H1 (cell line): Measurements from ENCODE around the gene CXADR. TPM values are rescaled to one million over a fixed set of nuclear protein-coding genes. Genes with fewer than 3 reads are reported as not detected.

ENCODE experiments used
- CTCF ChIA-PET: fragments of 300-600 bp; sonication (Branson Sonifier 250); formaldehyde crosslinking; loops from one replicate; lab custom pipeline; 2021; ENCODE audit not compliant: partially characterized antibody; lab: Charles Lee
- POLR2A ChIA-PET: fragments of 300-600 bp; sonication (Branson Sonifier 250); formaldehyde crosslinking; loops from one replicate; lab custom pipeline; 2021; ENCODE audit warnings: inconsistent platforms; ENCODE audit not compliant: partially characterized antibody; lab: Charles Lee
- DNase-seq, 2 experiments: peaks; one replicate each; pipeline versions ENCODE4 v3.0.0 to v3.0.0-alpha.2; 2010 to 2022; ENCODE audit warnings: low spot score in 2 of 2, low read depth in 1 of 2, mixed read lengths in 1 of 2
- FAIRE-seq: peaks from 2 replicates; lab custom pipeline; 2011; peaks lifted over from hg19 to GRCh38; lab: Jason Lieb, UNC
- H2AFZ ChIP-seq: 2 replicates; pipeline ENCODE4 v1.8.1; 2012; ENCODE audit warnings: low read length, inconsistent platforms
- H2AK5ac ChIP-seq: 2 replicates; pipeline ENCODE4 v1.6.1; 2013; ENCODE audit warnings: low read depth, low read length
- H2BK120ac ChIP-seq: replicated peaks from 2 replicates; pipeline ENCODE3; 2013; ENCODE audit warnings: low read depth, low read length, inconsistent platforms
- H2BK12ac ChIP-seq: 2 replicates; pipeline ENCODE4 v1.6.1; 2013; ENCODE audit warnings: low read depth, low read length
- H2BK15ac ChIP-seq: 2 replicates; pipeline ENCODE4 v1.6.1; 2013; ENCODE audit warnings: low read length
- H2BK20ac ChIP-seq: 2 replicates; pipeline ENCODE4 v1.6.1; 2013; ENCODE audit warnings: low read length
- H2BK5ac ChIP-seq: 2 replicates; pipeline ENCODE4 v1.6.1; 2013; ENCODE audit warnings: low read depth, low read length
- H3K14ac ChIP-seq: 2 replicates; pipeline ENCODE4 v1.6.1; 2013; ENCODE audit warnings: inconsistent platforms; ENCODE audit not compliant: insufficient read length
- H3K18ac ChIP-seq: 2 replicates; pipeline ENCODE4 v1.6.1; 2013; ENCODE audit warnings: low read length; ENCODE audit errors: extremely low read depth
- H3K23ac ChIP-seq: 2 replicates; pipeline ENCODE4 v1.6.1; 2013; ENCODE audit warnings: inconsistent platforms; ENCODE audit not compliant: insufficient read length
- H3K23me2 ChIP-seq: 2 replicates; pipeline ENCODE4 v1.6.1; 2013; ENCODE audit warnings: low read depth, low read length
- H3K27ac ChIP-seq: 2 replicates; pipeline ENCODE4 v1.6.1; 2011; ENCODE audit warnings: low read depth, low read length, inconsistent platforms
- H3K27me3 ChIP-seq, 4 experiments: replicated peaks in 1 of 4; 1 replicate in 1 of 4; 2 replicates in 3 of 4; pipeline versions ENCODE4 v1.6.1 to v1.8.1; 2011 to 2013; ENCODE audit warnings: low read length in 3 of 4, mild to moderate bottlenecking in 3 of 4, inconsistent platforms in 2 of 4, mixed read lengths in 2 of 4, moderate library complexity in 1 of 4; ENCODE audit not compliant: control insufficient read depth in 3 of 4, insufficient read depth in 3 of 4; ENCODE audit errors: extremely low read depth in 1 of 4
- H3K36me3 ChIP-seq, 4 experiments: 2 replicates each; pipeline versions ENCODE4 v1.6.1 to v1.8.1; 2011 to 2013; ENCODE audit warnings: mild to moderate bottlenecking in 4 of 4, low read length in 3 of 4, moderate library complexity in 2 of 4, control low read depth in 1 of 4, inconsistent platforms in 1 of 4; ENCODE audit not compliant: insufficient read depth in 4 of 4, control insufficient read depth in 2 of 4
- H3K4ac ChIP-seq: replicated peaks from 2 replicates; pipeline ENCODE3; 2013; ENCODE audit warnings: low read length, low read depth, mixed read lengths, inconsistent platforms; ENCODE audit not compliant: insufficient read length
- H3K4me1 ChIP-seq, 4 experiments: replicated peaks in 1 of 4; 1 replicate in 1 of 4; 2 replicates in 3 of 4; pipeline versions ENCODE4 v1.6.1 to v1.8.1; 2011 to 2013; ENCODE audit warnings: low read length in 3 of 4, inconsistent platforms in 2 of 4, mixed read lengths in 1 of 4; ENCODE audit not compliant: insufficient read depth in 4 of 4, control insufficient read depth in 3 of 4
- H3K4me2 ChIP-seq, 2 experiments: 2 replicates each; pipeline versions ENCODE4 v1.6.1 to v1.8.1; 2011 to 2013; ENCODE audit warnings: low read depth in 2 of 2, low read length in 2 of 2, control low read depth in 1 of 2, inconsistent platforms in 1 of 2, mild to moderate bottlenecking in 1 of 2; ENCODE audit not compliant: insufficient read depth in 1 of 2
- H3K4me3 ChIP-seq, 4 experiments: fragments of 200-600, 300-600 bp in 1 of 4; sonication (generic), shearing (Covaris generic), sonication (Bioruptor Twin) in 1 of 4; 2 replicates each; pipeline versions ENCODE4 v1.5.1 to v1.8.1; 2011 to 2016; ENCODE audit warnings: low read length in 4 of 4, low read depth in 3 of 4, control low read depth in 2 of 4, inconsistent platforms in 2 of 4, mild to moderate bottlenecking in 2 of 4, mixed read lengths in 1 of 4, moderate library complexity in 1 of 4; ENCODE audit not compliant: insufficient read depth in 2 of 4; ENCODE audit errors: extremely low read depth in 1 of 4
- H3K56ac ChIP-seq: replicated peaks from 2 replicates; pipeline ENCODE3; 2013; ENCODE audit warnings: low read depth, mild to moderate bottlenecking, mixed read lengths, low read length, inconsistent platforms; ENCODE audit not compliant: insufficient read length
- H3K79me1 ChIP-seq: 2 replicates; pipeline ENCODE4 v1.6.1; 2013; ENCODE audit warnings: low read depth, low read length, control low read depth
- H3K79me2 ChIP-seq, 2 experiments: 2 replicates each; pipeline versions ENCODE4 v1.6.1 to v1.8.1; 2012 to 2013; ENCODE audit warnings: low read length in 2 of 2, mild to moderate bottlenecking in 2 of 2, inconsistent platforms in 1 of 2; ENCODE audit not compliant: insufficient read depth in 2 of 2, control insufficient read depth in 1 of 2
- H3K9ac ChIP-seq, 4 experiments: replicated peaks in 1 of 4; 1 replicate in 1 of 4; 2 replicates in 3 of 4; pipeline versions ENCODE4 v1.6.1 to v1.8.1; 2011 to 2013; ENCODE audit warnings: low read depth in 3 of 4, low read length in 3 of 4, control low read depth in 2 of 4, mild to moderate bottlenecking in 2 of 4, moderate library complexity in 2 of 4, inconsistent platforms in 1 of 4; ENCODE audit errors: extremely low read depth in 1 of 4
- H3K9me3 ChIP-seq, 2 experiments: 2 replicates each; pipeline versions ENCODE4 v1.6.1 to v1.8.1; 2012 to 2013; ENCODE audit warnings: mild to moderate bottlenecking in 2 of 2, moderate library complexity in 2 of 2, control low read depth in 1 of 2, inconsistent platforms in 1 of 2, low read depth in 1 of 2, low read length in 1 of 2, mixed read lengths in 1 of 2; ENCODE audit not compliant: insufficient read depth in 2 of 2
- H4K20me1 ChIP-seq, 2 experiments: replicated peaks in 1 of 2; 2 replicates each; pipeline versions ENCODE3 to v1.8.1; 2011 to 2013; ENCODE audit warnings: inconsistent platforms in 2 of 2, low read length in 2 of 2, mild to moderate bottlenecking in 1 of 2; ENCODE audit not compliant: insufficient read depth in 2 of 2, control insufficient read depth in 1 of 2
- H4K5ac ChIP-seq: 2 replicates; pipeline ENCODE4 v1.6.1; 2013; ENCODE audit warnings: low read length, low read depth, mixed read lengths, inconsistent platforms; ENCODE audit not compliant: insufficient read length
- H4K8ac ChIP-seq: 2 replicates; pipeline ENCODE4 v1.8.0; 2013; ENCODE audit warnings: mild to moderate bottlenecking, moderate library complexity, low read length, inconsistent platforms; ENCODE audit not compliant: insufficient read depth; ENCODE audit errors: extremely low read depth
- H4K91ac ChIP-seq: replicated peaks from 2 replicates; pipeline ENCODE3; 2013; ENCODE audit warnings: low read length, mixed read lengths, inconsistent platforms; ENCODE audit not compliant: insufficient read length
- EP300 ChIP-seq, 2 experiments: IDR thresholded peaks; 1 replicate in 1 of 2; 2 replicates in 1 of 2; pipeline ENCODE4 v1.6.1; 2011 to 2012; ENCODE audit warnings: low read depth in 2 of 2, low read length in 2 of 2, mild to moderate bottlenecking in 2 of 2, borderline replicate concordance in 1 of 2, inconsistent platforms in 1 of 2, moderate library complexity in 1 of 2
- PHF8 ChIP-seq: fragments of 200-600 bp; sonication (generic); conservative IDR thresholded peaks from 2 replicates; pipeline ENCODE4 v1.7.1; 2012; ENCODE audit warnings: low read depth, mild to moderate bottlenecking, inconsistent platforms, low read length, moderate library complexity
- POU5F1 ChIP-seq: IDR thresholded peaks from 2 replicates; pipeline ENCODE4 v1.6.1; 2011; ENCODE audit warnings: low read depth, mild to moderate bottlenecking, low read length, moderate library complexity
- SIX5 ChIP-seq: IDR thresholded peaks from 2 replicates; pipeline ENCODE4 v1.6.1; 2011; ENCODE audit warnings: mild to moderate bottlenecking, low read depth, low read length
- SUZ12 ChIP-seq: fragments of 200-600 bp; sonication (generic); IDR thresholded peaks from 2 replicates; pipeline ENCODE4 v1.6.1; 2012; ENCODE audit warnings: mild to moderate bottlenecking, inconsistent platforms, low read length, moderate library complexity, mixed read lengths
- TCF12 ChIP-seq: IDR thresholded peaks from 2 replicates; pipeline ENCODE4 v1.6.1; 2011; ENCODE audit warnings: low read depth, mild to moderate bottlenecking, low read length
- WGBS, 2 experiments: shearing (Covaris generic) in 1 of 2; methylation state at CpG; one replicate each; pipeline versions ENCODE4 v1.1.6 to v1.1.7; 2013 to 2015; ENCODE audit warnings: low lambda C conversion rate in 2 of 2, mixed read lengths in 2 of 2, inconsistent platforms in 1 of 2, low coverage in 1 of 2, missing lambda C conversion rate in 1 of 2; ENCODE audit not compliant: insufficient replicate concordance in 2 of 2, insufficient coverage in 1 of 2, insufficient read length in 1 of 2; ENCODE audit errors: extremely low coverage in 1 of 2, missing lambda C conversion rate in 1 of 2; 5-methylcytosine and 5-hydroxymethylcytosine counted together
- polyA plus RNA-seq, 7 experiments: library from polyadenylated mRNA; depleted of rRNA in 3 of 7; stranded (reverse) in 5 of 7; unstranded in 2 of 7; fragments of >200 nt in 5 of 7; fragments of 200-250 nt in 2 of 7; gene quantifications; 1 replicate in 5 of 7; 2 replicates in 1 of 7; 4 replicates in 1 of 7; pipeline versions ENCODE4 v1.2.1 to v1.2.3, GENCODE V29; 2011 to 2013; ENCODE audit warnings: missing spikeins in 2 of 7, mixed read lengths in 2 of 7
- total RNA-seq: library from RNA; stranded (reverse); fragmentation: NEBNext Ultra II Directional; extraction: Animal tissue kit (Norgen Biotek cat#: 25700); gene quantifications from 2 replicates; pipeline ENCODE4 v1.2.1, GENCODE V29; 2021
- TF ChIP-seq, protein P1 (sequence below): IDR thresholded peaks from 2 replicates; pipeline ENCODE4 v1.6.1; 2012; ENCODE audit warnings: inconsistent platforms
- TF ChIP-seq, protein P2 (sequence below), 3 experiments: IDR thresholded peaks; 1 replicate in 2 of 3; 2 replicates in 1 of 3; pipeline versions ENCODE4 v1.5.1 to v1.6.1; 2011; ENCODE audit warnings: low read length in 3 of 3, mild to moderate bottlenecking in 3 of 3, inconsistent platforms in 2 of 3, low read depth in 1 of 3, moderate library complexity in 1 of 3; ENCODE audit not compliant: insufficient read depth in 1 of 3; ENCODE audit errors: control extremely low read depth in 1 of 3

CXADR gene
- total and polyA plus RNA-seq, 2 of the 8 experiments (the other 6 are each of a cell fraction or from before 2014, with no cell fraction given), result 45.6 to 145 TPM

DNA sequence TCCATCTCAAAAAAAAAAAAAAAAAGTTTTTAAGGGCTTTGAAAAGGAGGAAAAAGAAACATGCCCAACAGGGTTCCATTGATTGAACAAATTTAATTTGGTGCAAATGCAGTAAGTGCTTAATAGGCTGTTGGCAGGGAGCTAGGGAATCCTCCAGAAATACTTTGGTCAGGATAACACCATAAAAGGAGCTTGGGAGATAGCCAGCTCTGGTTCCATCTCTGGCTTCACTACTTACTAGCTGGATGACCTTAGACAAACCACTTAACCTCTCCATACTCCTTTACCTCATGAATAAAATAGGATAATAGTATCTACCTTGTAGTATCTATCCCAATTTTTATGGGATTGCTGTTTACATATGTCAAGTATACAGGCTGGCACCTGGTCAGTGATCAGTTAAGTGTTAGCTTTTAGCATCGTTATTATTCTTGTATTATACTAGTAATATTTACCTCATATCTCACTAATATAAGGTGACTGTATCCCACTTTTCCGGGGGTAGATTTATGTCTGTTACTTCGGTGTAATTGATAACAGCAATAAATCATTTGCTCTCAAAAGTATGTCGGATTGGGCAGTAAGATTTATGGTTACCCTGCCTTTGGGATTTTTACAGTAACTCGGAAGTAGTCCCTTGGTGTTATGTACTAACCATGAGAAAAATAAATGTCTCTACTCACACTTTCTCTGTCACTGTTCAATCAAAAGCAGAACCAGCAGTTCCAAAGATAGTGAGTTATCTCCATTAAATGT is 63.4 kb downstream of the CXADR start:
- FAIRE-seq (no peak), DNase-seq (no peak)
- Histone ChIP-seq H4K20me1 (peaks cover 0 to 2% of the 10 kb centered on the region in 2 experiments), H3K36me3 (no peaks in the 10 kb centered on the region; a peak in 1 of 8 replicates), H3K79me2 (peaks cover 0 to 8% of the 10 kb centered on the region in 2 experiments; a peak in 2 of 4 replicates), H2BK15ac (no peak overlapping the region), H3K4ac (no peak overlapping the region), H3K4me3 (no peak overlapping the region), H3K4me1 (no peaks in the 10 kb centered on the region), H4K91ac (no peak overlapping the region), H2AFZ (no peak overlapping the region), H4K5ac (no peak overlapping the region), H3K14ac (no peak overlapping the region), H3K56ac (no peak overlapping the region), H3K23me2 (no peaks in the 10 kb centered on the region), H3K27ac (no peak overlapping the region), H4K8ac (no peak overlapping the region), H3K79me1 (no peaks in the 10 kb centered on the region), H3K18ac (no peak overlapping the region), H2BK20ac (no peak overlapping the region), H3K9ac (no peak overlapping the region), H2AK5ac (no peak overlapping the region), H2BK12ac (no peak overlapping the region), H2BK5ac (no peak overlapping the region), H3K23ac (no peak overlapping the region), H3K27me3 (no peaks in the 10 kb centered on the region), H3K4me2 (no peak overlapping the region), H3K9me3 (no peaks in the 10 kb centered on the region), H2BK120ac (no peak overlapping the region)
- ChIA-PET CTCF (interaction anchor here (0.9 to 1.1 kb wide), 2 partner anchors 9 to 22 kb away, joined by 3 to 4 read pairs; no protein-coding TSS in a partner anchor), POLR2A (no interaction called here)
- 92% methylated on average over 5 of the region's 5 CpGs; no CpG with 5 or more reads in 1 of the 2 experiments for whole genome bisulfite sequencing, 2 experiments
- TF ChIP-seq, protein P1, sequence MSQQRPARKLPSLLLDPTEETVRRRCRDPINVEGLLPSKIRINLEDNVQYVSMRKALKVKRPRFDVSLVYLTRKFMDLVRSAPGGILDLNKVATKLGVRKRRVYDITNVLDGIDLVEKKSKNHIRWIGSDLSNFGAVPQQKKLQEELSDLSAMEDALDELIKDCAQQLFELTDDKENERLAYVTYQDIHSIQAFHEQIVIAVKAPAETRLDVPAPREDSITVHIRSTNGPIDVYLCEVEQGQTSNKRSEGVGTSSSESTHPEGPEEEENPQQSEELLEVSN, result no peak
- TF ChIP-seq TCF12, result no peak
- TF ChIP-seq, protein P2, sequence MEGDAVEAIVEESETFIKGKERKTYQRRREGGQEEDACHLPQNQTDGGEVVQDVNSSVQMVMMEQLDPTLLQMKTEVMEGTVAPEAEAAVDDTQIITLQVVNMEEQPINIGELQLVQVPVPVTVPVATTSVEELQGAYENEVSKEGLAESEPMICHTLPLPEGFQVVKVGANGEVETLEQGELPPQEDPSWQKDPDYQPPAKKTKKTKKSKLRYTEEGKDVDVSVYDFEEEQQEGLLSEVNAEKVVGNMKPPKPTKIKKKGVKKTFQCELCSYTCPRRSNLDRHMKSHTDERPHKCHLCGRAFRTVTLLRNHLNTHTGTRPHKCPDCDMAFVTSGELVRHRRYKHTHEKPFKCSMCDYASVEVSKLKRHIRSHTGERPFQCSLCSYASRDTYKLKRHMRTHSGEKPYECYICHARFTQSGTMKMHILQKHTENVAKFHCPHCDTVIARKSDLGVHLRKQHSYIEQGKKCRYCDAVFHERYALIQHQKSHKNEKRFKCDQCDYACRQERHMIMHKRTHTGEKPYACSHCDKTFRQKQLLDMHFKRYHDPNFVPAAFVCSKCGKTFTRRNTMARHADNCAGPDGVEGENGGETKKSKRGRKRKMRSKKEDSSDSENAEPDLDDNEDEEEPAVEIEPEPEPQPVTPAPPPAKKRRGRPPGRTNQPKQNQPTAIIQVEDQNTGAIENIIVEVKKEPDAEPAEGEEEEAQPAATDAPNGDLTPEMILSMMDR (IDR thresholded peaks at IDR 0.05; ENCODE audit: control extremely low read depth in 1 of 3, insufficient read depth in 1 of 3, low read depth in 1 of 3, low read length in 3 of 3), result no peak
- TF ChIP-seq EP300 (IDR thresholded peaks at IDR 0.05; ENCODE audit: borderline replicate concordance in 1 of 2, low read depth in 2 of 2, low read length in 2 of 2), result no peak
- no peak for TF ChIP-seq SUZ12
- TF ChIP-seq SIX5, result no peak
- no peak for TF ChIP-seq POU5F1
- no peak for TF ChIP-seq PHF8
